Measurements from ENCODE around the gene DOCK11. TPM values are rescaled to one million over a fixed set of nuclear protein-coding genes. Genes with fewer than 3 reads are reported as not detected.

The DOCK11 gene
- total RNA-seq, 4 donors from 2014 or later = 6.4 to 16.4 (median 9.8) TPM

- Histone ChIP-seq H3K4me1 (no peaks in the 10 kb centered on the region), H3K4me3 (no peak overlapping the region), H3K9me3 (no peaks in the 10 kb centered on the region), H3K27ac (no peak overlapping the region), H3K27me3 (no peaks in the 10 kb centered on the region), H3K36me3 (no peaks in the 10 kb centered on the region)
- intact Hi-C loops (cut with DNase I; ENCODE audit: low total_unique reads) (no loop called here), in situ Hi-C loops (cut with MboI; ENCODE audit: low pct_ligation_motif_present in 1 of 4, low pct_unique_long_range_greater_than_20kb in 1 of 4, low sequenced_read_pairs in 3 of 4) (no loop called here)
- no peak for DNase-seq
- no peak for TF ChIP-seq POLR2AphosphoS5 (IDR thresholded peaks at IDR 0.05)
- TF ChIP-seq EP300 (IDR thresholded peaks at IDR 0.05; ENCODE audit: low read depth) = no peak
- TF ChIP-seq CTCF (IDR thresholded peaks at IDR 0.05) = no peak
- TF ChIP-seq POLR2A (IDR thresholded peaks at IDR 0.05) = no peak
- WGBS, 2 donors (ENCODE audit: low coverage in 1 of 2) = 67 to 69% methylated on average over 1 to 3 of the region's 3 CpGs
Observed at GRCh38 chrX:118654331-118654730, 158.7 kb downstream of the DOCK11 start.

- in situ Hi-C loops (cut with MboI; ENCODE audit: low pct_ligation_motif_present in 1 of 4, low pct_unique_long_range_greater_than_20kb in 1 of 4, low sequenced_read_pairs in 3 of 4) = no loop called here
- no peaks in the 10 kb centered on the region for H3K27me3 ChIP-seq
- no peak for TF ChIP-seq POLR2AphosphoS5 (IDR thresholded peaks at IDR 0.05)
- no peak for TF ChIP-seq CTCF (IDR thresholded peaks at IDR 0.05)
- no peak for TF ChIP-seq POLR2A (IDR thresholded peaks at IDR 0.05)
- TF ChIP-seq EP300 (IDR thresholded peaks at IDR 0.05; ENCODE audit: low read depth) = no peak
- H3K4me3 ChIP-seq = no peak overlapping the region
- DNase-seq = no peak
- H3K36me3 ChIP-seq = no peaks in the 10 kb centered on the region
- WGBS, 2 donors (ENCODE audit: low coverage in 1 of 2) = 46 to 76% methylated on average over 2 to 4 of the region's 4 CpGs
- no peaks in the 10 kb centered on the region for H3K4me1 ChIP-seq
- no peak overlapping the region for H3K27ac ChIP-seq
- no peaks in the 10 kb centered on the region for H3K9me3 ChIP-seq
- intact Hi-C loops (cut with DNase I; ENCODE audit: low total_unique reads) = no loop called here
Observed at GRCh38 chrX:118655561-118656246, 160.1 kb downstream of the DOCK11 start.

- Histone ChIP-seq H3K9me3 (no peaks in the 10 kb centered on the region), H3K4me3 (no peak overlapping the region), H3K27me3 (no peaks in the 10 kb centered on the region), H3K27ac (no peak overlapping the region), H3K4me1 (peaks cover 0 to 5% (median 0%) of the 10 kb centered on the region in 4 donors), H3K36me3 (no peaks in the 10 kb centered on the region)
- intact Hi-C loops (cut with DNase I; ENCODE audit: low total_unique reads) = no loop called here
- no peak for DNase-seq
- WGBS, 2 donors (ENCODE audit: low coverage in 1 of 2) = 70 to 100% methylated on average over 1 to 3 of the region's 3 CpGs
- TF ChIP-seq CTCF (IDR thresholded peaks at IDR 0.05) (no peak), EP300 (IDR thresholded peaks at IDR 0.05; ENCODE audit: low read depth) (no peak), POLR2A (IDR thresholded peaks at IDR 0.05) (no peak), POLR2AphosphoS5 (IDR thresholded peaks at IDR 0.05) (no peak)
- in situ Hi-C loops (cut with MboI; ENCODE audit: low pct_ligation_motif_present in 1 of 4, low pct_unique_long_range_greater_than_20kb in 1 of 4, low sequenced_read_pairs in 3 of 4) = no loop called here
Observed at GRCh38 chrX:118657413-118657812, 161.8 kb downstream of the DOCK11 start.

- Histone ChIP-seq H3K9me3 (no peaks in the 10 kb centered on the region), H3K36me3 (no peaks in the 10 kb centered on the region), H3K4me3 (no peak overlapping the region), H3K27me3 (no peaks in the 10 kb centered on the region), H3K27ac (no peak overlapping the region), H3K4me1 (peaks cover 0 to 5% (median 0%) of the 10 kb centered on the region in 4 donors)
- no peak for TF ChIP-seq EP300 (IDR thresholded peaks at IDR 0.05; ENCODE audit: low read depth)
- no peak for TF ChIP-seq CTCF (IDR thresholded peaks at IDR 0.05)
- no peak for TF ChIP-seq POLR2AphosphoS5 (IDR thresholded peaks at IDR 0.05)
- no peak for TF ChIP-seq POLR2A (IDR thresholded peaks at IDR 0.05)
- intact Hi-C loops (cut with DNase I; ENCODE audit: low total_unique reads) (no loop called here), in situ Hi-C loops (cut with MboI; ENCODE audit: low pct_ligation_motif_present in 1 of 4, low pct_unique_long_range_greater_than_20kb in 1 of 4, low sequenced_read_pairs in 3 of 4) (no loop called here)
- WGBS, 2 donors (ENCODE audit: low coverage in 1 of 2) = 75% methylated on average over 2 of the region's 2 CpGs; no CpG with 5 or more reads in 1 of the 2 donors
- no peak for DNase-seq
Observed at GRCh38 chrX:118660085-118660484, 164.5 kb downstream of the DOCK11 start.
